Measurements from ENCODE around the gene TBC1D9.
"Not testable (repeated sequence)": the region's sequence is repeated elsewhere in the genome, so short reads cannot be mapped to it uniquely, and the experiment has no call there.

TBC1D9 gene

DNA sequence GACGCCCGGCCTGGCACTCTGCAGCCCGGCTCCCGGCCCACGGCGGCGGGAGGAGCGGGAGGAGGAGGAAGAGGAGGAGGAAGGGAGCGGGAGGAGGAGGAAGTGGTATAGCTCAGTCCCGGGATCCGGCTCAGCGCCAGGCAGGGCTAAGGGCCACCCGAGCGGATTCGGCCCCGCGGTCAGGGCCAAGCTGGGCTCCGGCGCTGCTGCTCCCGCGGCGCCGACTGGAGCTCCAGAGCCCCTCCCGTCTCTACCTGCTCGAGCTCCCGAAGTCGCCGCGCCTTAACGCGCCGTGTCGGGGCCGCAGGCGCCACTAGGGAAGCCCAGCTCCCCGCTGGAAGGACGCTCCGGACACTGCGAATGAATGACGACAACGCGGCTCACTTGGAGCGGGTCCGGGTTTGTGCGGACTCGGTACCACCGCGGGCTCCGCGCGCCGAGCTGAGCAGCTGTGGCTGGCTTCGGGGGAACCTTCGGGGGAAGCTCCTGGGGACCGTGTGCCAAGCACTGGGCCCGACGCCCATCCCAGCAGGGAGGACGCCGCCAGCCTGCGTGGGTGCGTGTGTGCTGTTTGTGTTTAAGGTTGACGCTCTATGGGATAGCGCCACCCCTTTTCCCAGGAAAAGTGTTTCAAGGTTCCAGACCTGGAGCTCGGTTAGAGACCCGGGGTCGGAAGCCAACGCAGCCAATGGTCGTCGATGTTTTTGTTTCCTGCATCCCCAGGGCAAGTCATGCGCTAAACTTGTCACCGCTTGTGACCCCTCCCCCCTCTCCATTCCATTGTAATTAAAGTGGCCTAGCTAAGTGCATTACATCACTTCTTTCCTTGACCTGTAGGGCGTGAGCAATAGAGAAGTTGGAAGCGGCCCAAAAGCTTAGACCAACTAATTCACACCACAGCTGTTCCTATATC, at the start of gene TBC1D9:
TSS of gene TBC1D9 (minus strand) at position 67 of the 913 bp plus-strand sequence. CDS start 340 bp downstream, outside the sequence.
- DNase-seq: no peak

DNA sequence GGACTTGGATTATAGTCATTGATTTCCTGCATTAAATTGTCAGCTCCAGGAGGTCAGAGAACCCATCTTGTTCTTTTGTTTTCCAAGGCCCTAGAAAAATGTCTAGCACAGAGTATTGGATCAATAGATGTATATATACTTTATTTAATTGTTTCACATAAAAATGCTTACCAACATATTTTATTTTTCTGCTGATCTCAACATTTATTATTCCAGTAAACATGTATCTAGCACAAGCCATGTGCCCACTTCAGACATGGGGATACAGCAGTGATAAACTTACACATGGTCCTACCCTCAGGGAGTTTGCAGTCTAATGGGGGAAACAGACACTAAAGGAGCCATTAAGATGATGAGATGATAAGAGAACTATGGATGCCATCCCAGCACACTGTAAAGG, 49.1 kb upstream of the TBC1D9 start:
- no peak for DNase-seq

DNA sequence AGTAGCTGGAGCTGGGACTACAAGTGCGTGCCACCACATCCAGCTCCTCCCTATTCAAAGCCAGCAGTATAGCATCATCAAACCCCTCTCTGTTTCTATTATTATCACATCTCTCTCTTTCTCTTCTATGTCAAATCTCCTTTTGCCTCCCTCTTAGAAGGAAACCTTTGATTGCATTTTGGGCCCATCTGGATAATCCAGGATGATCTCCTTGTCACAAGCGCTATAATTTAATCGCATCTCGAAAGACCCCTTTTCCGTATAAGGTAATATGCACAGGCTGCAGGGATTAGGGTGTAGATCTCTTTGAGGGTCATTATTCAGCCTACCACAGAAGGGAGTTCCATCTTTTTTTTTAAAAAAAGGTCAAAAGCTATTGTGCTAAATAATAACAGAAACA, 46.4 kb upstream of the TBC1D9 start:
- no peak for DNase-seq

DNA sequence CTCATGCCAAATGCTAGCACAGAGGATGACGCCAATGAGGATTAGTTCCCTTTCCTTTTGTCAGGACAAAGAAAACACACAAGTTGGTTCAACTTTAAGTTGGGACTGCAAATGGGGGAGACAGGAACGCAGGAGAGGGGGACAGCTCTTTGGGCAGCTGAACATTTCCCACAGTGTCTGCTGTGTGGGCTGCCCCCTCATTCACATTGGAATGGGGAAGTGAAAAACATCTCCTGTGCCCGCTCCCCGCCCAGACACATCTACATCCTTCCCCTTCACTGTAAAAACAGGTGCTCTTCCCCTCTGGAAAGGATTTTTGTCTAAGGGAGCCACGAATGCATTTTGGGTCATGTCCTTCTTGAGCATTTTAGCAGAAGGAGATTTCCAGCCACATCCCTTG, 44.5 kb upstream of the TBC1D9 start:
- no peak for DNase-seq

DNA sequence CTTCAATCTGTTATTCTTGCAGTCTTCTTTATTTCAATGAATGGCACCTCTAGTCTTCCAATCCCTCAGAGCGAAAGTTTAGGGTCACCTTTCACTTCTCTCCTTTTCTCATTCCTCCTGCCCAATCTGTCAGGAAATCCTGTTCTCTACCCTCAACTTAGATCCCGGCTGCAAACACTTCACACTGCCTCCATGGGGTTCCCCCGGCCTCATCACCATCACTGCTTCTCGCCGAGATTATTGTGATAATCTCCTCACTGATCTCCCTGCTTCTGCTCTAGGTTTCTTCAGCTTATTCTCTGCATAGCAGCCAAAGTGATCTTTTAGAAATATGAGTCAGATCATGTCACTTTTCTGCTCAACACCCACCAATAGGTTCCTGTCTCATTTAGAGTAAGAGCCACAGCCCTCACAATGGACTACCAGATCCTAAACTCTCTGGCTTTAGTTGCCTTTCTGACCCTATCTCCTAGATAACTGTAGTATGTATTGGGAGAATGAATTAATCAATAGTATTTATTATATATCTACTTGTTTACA, 43.6 kb upstream of the TBC1D9 start:
- no peak for DNase-seq

DNA sequence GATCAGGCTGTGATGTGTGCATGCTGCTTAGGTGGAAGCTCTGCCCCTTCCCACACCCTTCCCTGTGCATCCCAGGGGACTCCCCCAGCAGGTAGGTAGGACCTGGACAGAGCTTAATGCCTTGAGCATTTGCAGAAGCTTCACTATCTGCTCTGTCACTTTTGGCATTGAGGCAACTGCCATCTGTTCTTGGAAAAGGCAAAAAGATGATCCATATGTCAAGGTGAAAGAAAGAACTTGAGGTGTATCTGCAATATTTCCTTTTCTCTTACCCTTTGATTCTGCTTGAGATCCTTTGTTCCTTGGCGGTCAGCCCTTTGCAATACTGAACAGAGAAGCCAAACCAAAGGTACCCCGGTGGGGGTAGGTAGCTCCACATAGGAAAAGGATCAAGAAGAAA, 37.1 kb upstream of the TBC1D9 start:
- DNase-seq: no peak

DNA sequence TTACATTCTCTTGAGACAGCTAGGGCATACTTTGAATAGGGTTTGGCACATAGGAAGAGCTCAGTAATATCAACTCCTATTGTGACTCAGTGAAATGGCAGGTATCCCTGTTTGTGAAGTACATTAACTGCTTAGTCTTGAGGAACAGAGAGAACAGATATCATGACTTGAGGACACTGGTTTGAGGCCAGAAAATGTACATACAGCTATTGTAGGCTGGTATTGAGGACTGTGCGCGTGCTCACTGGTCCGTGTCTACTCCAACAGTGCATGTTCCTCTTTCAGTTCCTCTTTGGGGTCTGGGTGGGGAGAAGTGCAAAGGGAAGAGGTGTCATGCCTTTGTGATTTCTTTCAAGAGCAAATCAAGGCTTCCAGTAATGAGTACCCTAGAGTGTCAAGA, 34.6 kb upstream of the TBC1D9 start:
- no peak for DNase-seq

DNA sequence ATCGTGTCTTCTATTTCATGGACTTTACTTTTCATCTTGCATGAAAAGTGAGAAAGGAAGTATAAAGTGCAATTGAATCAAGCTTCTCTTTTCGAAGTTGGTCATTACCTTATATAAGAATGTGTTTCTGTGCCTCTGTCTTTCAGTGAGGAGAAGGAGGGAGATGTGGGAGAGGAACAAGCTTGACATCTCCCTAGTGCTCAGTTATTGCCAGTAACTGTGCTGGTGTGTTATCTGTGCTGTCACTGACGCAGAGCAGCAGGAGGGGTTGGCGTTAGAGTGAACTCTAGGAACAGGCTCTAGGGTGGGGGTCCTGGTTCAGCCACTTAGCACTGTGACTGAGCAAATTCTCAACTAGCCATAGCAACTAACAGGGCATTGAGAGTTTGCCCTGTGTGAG, 34.0 kb upstream of the TBC1D9 start:
- DNase-seq: no peak

DNA sequence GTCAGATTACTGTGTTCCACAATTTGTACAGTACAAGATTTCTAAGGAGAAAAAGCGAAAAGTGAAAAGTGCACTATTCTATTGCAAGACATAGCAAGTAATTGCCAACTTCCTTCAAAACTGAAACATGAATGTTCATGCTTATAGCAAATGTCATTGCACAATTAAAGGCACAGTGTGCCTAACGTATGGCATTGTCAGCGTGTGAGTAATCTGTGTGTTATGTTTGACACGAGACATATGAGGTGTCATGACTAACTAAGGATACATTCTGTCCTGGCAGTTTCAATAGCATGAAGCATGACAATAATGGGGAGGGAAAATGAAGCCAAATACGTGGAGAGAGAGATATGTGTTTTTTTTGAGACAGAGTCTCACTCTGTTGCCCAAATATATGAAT, 33.6 kb upstream of the TBC1D9 start:
- no peak for DNase-seq

DNA sequence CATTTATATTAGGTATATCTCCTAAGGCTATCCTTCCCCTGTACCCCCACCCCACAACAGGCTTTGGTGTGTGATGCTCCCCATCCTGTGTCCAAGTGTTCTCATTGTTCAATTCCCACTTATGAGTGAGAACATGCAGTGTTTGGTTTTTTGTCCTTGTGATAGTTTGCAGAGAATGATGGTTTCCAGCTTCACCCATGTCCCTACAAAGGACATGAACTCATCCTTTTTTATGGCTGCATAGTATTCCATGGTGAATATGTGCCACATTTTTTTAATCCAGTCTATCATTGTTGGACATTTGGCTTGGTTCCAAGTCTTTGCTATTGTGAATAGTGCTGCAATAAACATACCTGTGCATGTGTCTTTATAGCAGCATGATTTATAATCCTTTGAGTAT, 26.6 kb upstream of the TBC1D9 start:
- DNase-seq: not testable (repeated sequence)

DNA sequence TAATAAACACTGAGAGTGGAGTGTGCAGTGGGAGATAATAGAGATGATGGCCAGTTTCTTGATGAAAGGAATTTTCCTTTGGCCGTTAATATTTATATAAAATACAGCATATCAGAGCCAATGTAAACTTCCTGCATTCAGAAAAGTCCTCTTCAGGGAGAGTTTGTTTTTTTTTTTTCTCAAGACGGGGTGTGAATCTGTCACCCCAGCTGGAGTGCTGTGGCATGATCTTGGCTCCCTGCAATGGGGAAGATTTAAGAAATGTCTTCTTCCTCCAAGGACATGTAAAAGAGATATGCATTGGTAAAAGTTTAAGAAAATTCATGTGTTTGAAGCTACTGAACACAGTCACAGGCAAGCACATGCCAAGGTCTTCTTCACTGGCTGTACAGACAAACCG, 25.4 kb upstream of the TBC1D9 start:
- DNase-seq: no peak

DNA sequence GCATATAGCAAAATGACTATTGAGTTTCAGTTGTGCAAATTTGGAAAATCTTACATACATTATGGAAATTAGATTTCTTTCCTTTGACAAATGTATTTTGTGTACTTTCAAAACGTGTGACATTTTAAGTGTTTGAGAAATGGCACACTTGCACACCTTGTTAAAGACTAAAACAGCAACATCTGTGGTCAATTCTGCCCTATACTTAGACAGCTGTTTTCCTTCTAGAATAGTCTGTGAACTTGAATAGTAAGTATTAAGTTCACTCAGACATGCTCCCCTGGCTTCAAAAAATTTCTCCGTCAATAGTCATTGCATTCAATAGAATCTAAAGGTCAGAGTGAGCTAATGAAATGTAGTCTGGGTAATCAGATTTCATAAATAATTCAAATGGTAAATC, 21.7 kb upstream of the TBC1D9 start:
- no peak for DNase-seq

DNA sequence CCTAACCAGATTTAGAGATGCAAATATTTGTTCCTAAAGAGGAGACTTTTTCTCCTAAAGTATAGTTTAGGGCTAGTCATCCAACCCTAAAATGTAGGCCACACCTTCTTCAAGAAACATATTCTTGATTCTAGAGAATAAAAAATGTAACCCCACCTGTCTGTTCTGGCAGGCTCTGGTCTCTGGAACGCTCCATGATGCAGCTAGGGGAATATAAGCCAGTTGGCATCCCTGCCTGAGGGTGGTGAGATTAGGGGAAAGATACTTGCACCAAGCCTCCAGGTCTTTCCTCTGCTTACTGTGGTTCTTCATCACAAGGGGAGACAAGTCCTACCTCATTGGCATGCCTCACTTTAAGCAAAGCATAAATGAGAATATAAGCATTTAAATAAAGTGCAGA, 21.2 kb upstream of the TBC1D9 start:
- DNase-seq: no peak

DNA sequence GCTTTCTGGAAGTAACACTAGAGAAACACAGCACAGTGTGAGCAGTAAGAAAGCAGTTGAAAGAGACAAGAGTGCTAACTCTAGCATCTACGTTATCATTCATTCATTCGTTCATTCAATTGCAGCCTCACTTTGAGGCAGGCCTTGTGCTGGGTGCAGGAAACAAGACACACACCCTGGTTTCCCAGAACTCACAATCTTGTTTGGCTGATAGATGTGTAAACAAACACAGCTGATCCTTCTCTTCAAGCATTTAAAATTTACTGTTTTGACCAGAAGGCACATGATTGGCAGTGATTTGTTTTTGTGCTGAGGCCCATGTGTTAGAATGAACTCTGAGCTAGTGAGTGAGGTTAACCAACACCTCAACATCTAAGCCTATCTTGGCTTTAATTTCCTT, 20.4 kb upstream of the TBC1D9 start:
- DNase-seq: no peak

DNA sequence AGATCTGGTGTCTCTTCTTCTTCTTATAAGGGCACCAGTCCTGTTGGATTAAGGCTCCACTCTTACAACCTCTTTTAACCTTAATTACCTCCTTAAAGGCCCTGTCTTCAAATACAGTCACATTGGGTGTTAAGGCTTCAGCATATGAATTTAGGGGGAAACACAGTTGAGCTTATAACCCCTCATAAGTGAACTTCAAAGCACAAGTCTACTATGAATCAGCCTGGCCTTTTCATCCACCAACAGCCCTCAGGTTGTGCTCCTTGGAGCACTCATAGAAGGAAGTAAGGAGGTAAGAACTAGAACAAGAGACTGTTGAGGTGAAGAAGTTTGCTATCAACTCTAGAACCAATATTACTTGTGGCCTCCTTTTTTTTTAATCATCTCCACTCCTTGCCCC, 18.8 kb upstream of the TBC1D9 start:
- DNase-seq: no peak

DNA sequence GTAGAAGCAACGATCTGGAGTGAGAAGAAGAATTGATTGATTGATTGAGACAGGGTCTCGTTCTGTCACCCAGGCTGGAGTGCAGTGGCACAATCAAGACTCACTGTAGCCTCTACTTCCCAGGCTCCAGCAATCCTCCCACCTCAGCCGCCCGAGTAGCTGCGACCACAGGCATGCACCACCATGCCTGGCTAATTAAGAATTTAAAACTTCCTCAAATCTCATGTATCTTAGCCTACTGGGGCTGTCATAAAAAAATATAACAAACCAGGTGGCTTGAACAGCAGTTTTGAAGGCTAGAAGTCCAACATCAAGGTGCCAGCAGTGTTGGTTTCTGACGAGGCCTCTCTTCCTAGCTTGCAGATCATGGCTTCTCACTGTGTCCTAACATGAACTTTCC, 18.3 kb upstream of the TBC1D9 start:
- no peak for DNase-seq

DNA sequence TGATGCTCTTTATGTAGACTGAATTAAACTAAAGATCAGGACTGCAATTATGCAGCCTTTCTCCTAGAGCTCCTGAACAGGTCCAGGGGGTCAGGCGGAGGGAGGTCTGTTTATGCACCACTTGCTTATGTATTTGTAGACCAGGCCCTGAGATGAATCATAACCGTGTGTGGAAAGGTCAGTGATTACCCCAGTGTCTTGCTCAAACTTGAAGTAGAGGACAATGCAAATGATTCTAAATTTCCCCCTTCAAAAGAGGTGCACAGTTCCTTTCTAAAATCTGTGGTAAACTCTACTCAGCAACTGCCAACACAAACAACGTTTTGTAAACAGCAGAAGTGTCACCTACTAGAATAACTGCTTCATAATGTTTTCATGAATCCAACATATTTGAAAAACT, 13.0 kb upstream of the TBC1D9 start:
- DNase-seq: no peak

DNA sequence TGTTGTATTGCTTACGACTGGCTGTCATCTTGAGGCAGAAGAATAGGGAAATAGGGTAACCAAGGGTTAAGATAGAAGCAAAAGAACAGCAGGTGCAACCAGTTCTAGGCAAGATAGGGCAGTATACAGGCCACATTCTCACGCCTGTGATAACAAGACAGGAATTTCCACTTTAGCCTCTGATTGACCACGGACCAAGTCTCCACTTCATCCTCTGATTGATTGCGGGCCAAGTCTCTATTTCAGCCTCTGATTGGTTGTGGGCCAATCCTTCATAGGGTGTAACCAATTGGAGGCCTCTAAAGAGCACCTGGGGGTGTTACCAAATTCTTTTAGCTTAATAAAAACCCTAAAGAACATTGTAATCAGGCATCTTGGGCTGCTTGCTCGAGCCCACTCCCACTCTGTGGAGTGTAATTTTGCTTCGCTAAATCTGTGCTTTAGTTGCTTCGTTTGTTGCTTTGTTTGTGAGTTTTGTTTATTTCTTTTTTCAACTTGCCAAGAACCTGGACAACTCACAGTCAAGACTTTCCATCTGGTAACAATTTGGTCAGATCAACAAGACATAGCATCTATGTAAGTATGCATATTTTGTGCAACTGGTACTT, 8.7 kb upstream of the TBC1D9 start:
- DNase-seq: no peak

DNA sequence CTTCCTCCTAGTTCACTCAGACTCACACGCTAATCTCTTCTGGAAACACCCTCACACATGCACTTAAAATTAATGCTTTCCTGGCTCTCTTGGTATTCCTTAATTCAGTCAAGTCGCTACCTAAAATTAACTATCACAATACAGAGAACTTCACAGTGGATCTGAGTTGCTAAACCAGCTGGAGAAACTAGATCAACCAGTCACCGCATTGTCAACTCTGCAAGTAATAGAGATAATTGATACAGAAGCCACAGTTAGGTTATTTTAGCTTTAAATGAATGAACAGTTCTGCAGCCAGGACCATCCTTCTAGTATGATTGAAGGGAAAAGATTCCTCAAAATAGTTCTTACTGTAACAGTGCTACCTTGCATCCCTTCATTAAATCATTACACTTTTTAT, 6.0 kb upstream of the TBC1D9 start:
- no peak for DNase-seq

DNA sequence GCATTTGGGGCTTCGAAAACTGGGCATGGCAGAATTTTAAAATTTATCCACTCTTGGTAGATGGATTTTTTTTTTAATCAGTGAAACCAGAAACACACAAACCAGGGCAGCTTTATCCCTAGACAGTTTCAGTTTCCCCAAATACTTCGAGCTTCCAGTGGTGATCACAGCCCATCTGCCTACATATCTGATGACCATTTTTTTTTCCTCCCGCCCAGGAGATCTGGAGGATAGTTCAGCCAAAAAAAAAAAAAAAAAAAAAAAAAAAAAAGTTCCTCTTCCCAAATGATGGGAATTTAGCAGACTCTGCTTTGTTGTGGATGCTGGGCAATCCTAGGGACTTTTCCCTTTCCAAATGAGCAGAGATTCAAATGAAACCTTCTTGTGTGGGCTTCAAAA, 1.0 kb upstream of the TBC1D9 start:
- DNase-seq: no peak

DNA sequence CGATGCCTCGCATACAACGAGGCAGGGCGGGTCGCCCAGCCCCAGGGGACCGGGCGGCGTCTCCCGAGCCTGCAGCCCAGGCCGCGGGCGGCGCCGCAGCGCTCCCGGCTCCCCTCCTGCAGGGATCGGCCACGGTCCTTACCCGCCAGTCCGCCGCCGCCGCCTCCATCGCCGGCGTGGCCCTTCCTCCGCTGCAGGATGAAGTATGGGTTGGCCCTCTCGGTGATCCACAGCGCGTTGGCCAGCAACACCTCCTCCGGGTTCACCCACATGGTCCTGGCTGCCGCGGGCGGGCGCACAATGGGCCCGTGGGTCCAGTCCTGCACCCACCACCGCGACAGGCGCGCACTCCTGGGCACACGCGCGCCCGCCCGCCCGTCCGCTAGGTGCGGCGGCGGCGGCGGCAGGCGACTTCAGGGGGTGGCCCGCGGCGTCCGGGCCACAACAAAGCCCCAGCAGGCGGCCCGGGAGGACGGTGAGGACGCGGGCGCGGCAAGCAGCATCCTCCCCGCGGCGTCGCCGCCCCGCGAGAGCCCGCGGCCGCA, 339 bp downstream of the TBC1D9 start:
- no peak for DNase-seq

DNA sequence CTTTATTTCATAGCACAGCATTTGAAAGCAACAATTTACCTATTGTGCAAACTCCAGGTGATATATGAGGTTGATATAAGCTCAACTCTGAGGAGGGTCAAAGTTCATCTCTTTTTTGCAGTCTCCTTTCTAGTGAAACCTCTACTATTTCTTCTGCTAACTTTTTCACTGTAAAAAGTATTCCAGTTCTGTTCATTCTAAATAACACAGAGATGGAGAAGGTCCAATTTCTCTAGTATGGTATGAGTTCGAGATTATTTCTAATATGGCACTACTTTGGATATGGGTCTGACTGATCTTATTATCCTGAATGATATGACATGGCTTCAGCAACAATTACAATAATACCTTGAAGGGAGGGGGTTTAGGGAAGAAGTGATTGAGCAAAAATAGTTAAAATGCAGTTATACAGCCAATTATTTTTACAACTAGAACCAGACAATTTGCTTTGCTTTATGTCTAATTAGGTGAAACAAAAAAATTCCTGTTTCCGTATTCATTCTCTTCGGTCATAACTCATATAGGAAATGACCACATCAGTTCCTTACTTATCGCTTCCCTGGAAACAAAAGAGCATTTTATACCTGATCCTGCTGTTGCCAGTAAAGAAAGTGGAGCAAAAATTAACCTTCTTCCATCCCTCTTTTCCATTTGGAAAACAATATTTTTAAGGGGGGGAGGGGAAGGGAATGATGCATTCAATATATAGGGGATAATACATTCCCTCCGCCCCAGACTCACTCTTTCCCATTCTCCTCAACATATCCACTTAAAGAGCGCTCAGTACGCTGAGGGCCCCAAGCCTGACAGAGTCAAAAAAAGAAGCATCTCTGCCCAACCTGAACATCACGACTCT, 1.0 kb downstream of the TBC1D9 start:
- no peak for DNase-seq

DNA sequence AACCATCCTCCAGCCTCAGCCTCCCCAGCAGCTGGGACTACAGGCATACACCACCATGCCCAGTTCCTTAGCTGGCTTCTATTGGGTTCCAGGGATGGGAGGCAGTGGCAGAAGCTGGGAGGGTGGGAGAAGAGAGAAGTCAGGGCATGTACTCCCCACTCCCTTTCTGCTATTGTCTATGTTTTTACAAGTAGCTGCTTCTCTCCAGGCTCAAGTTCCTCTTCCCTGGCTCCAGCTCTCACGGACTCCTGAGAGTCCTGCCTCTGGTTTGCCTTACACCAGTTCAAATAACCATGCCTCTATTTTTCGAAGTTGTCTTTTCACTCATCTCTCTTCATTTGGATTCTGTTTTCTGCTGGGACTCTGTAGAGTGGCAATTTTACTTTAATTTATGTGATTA, 2.9 kb downstream of the TBC1D9 start:
- no peak for DNase-seq

All from CD4-positive, alpha-beta T cell treated with Interleukin-6 for 4 hours (primary cell).